ENCODE results near the gene CNTNAP5.

The CNTNAP5 gene

GRCh38 chr2:124025171-124025580, at the start of gene CNTNAP5:
Gene CNTNAP5 (plus strand): TSS chr2:124025287. CDS start chr2:124025651, 364 bp downstream.
- in situ Hi-C loops (cut with MboI; ENCODE audit: low sequenced_read_pairs): no loop called here

GRCh38 chr2:123976054-123976648, 48.9 kb upstream of the CNTNAP5 start:
- in situ Hi-C loops (cut with MboI; ENCODE audit: low sequenced_read_pairs): no loop called here

DNA sequence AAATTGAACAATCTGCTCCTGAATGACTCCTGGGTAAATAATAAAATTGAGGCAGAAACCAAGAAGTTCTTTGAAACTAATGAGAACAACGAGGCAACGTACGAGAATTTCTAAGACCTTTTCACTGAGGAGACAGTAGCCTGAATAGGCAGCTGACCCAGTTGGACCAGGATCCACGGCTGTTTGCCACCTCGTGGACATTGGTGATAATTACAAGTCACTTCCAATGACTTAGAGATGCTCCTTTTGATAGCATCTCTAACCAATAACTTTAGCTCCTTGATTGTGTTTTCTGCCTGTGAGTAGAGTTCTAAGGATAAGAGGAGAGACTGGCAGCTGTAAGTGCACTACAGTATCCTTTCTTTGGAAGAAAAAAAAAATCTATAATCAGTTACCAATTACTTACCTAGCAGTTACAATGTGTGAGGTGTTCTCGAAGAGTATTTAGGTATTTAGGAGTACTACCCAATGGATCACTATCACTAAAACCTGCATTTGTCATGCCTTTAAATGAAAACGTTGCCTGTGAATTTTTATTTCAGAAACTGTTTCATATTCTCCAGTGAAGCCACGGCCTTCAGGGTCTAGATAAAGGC, 31.3 kb upstream of the CNTNAP5 start:
- in situ Hi-C loops (cut with MboI; ENCODE audit: low sequenced_read_pairs): no loop called here

DNA sequence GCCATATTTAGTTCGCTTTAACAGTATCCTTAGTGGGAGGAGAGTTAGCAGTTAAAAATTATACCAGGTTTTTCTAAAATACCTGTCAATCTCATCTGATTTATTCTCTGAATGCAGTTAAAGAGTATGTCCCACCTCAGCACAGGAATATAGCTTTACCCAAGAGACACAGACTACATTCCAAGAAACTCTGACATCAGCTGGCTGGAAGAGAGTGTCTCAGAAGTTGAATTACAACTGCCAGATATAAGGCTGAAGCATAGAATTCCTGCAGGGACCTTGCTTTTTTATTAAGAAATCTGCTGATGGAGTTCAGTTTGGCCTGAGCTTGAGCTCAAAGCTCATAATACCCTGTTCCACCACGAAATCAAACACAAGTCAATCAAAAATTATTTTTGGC, 25.4 kb upstream of the CNTNAP5 start:
- in situ Hi-C loops (cut with MboI; ENCODE audit: low sequenced_read_pairs): no loop called here

DNA sequence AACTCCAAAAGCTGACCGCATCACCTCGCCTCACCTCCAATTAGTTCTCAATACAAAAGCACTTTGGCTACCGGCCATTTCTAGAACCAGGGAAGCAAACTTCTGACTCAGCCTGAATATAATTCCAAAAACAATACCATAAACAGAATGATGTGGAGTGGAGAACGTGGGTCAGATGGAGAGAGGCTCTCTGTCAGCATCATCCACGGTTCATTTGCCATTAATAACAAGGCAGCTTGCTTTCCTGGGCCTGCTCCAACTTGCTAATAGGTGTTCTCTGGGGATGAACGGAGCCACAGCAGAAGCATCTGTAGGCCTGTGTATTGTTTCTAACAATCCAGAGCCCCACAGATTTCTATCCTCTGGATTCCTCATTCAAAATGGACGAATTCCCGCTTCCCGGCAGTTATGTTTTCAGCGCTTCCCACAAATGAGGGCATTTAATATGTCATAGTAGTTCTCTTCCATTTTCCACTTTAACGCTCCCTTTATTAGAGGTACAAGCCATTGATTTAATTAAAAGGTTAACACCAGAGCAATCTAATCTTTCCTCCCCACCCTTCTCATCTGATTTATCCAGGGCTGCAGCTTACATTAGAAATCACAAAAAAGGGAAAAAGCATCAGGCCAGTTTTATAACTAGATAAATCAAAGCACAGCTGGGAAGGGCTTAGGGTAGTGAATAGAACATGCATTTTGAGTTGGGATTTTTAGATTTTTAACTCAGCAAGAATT, 23.2 kb upstream of the CNTNAP5 start:
- in situ Hi-C loops (cut with MboI; ENCODE audit: low sequenced_read_pairs): no loop called here

DNA sequence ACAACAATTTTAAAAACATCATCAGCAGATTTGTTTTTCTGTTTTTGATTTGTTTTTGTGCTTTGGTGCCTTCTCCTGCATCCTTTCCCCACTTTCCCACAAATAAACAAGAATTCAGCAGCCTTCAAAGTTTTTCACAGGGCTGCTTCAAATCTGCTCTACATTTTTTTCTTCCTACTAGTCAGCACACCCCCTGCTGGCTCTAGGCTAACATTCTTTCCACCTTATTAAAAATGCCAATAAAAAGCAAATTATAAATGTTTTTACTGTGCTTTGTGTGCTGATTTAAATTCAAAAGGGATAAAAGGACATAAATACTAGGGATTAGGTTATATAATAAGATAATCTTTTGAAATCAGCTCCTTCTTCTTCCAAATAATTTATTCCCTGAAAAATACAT, 6.2 kb upstream of the CNTNAP5 start:
- in situ Hi-C loops (cut with MboI; ENCODE audit: low sequenced_read_pairs): no loop called here

GRCh38 chr2:124024561-124025170, 421 bp upstream of the CNTNAP5 start:
- in situ Hi-C loops (cut with MboI; ENCODE audit: low sequenced_read_pairs): no loop called here

DNA sequence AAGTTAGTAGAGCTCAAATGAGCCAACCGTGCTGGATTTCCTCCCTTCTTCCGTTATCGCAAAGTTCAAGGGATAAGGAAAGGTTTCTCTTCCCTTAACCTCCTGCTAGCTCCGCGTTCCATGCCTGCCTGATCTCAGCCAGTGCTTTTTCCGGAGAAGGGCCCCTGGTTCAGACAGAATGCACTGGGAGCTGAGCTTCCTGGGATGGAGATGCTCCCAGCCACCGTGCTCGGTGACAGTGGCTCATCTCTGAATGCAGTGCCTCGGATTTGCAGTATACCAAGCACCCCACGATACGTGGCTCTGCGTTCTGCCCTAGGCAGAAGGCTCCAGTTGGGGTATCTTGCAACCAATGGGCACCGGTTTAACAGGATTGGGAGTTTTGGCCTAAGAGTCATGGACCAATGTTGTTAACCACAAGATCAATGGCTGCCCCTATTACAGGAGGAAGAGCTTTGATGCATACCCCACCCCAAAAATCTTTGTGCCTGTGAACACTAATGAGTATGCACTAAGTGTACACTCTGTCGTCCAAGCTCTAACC, 876 bp downstream of the CNTNAP5 start:
- in situ Hi-C loops (cut with MboI; ENCODE audit: low sequenced_read_pairs): no loop called here

- in situ Hi-C loops (cut with MboI; ENCODE audit: low sequenced_read_pairs): no loop called here
Measured at GRCh38 chr2:124026503-124026902, 1.4 kb downstream of the CNTNAP5 start.

GRCh38 chr2:124027182-124027581, 2.1 kb downstream of the CNTNAP5 start:
- in situ Hi-C loops (cut with MboI; ENCODE audit: low sequenced_read_pairs): no loop called here

DNA sequence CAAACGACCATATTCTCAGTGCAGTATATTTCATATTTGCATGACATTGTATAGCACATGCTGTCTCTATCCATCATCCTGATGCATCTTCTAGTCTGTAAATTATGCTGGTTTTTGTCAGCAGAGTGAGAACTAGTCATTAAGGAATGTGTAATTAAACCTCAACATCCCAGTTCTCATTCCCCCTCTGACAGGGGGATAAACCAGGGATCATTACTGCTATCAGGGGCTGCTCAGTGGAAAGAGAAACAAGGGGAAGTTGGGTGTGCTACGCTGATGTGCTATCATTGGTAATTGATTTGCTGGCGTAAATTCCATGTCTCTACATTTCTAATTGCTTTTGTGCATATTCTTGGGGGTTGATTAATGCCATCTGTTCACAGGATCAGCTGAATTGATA, 7.7 kb downstream of the CNTNAP5 start:
- in situ Hi-C loops (cut with MboI; ENCODE audit: low sequenced_read_pairs): no loop called here

DNA sequence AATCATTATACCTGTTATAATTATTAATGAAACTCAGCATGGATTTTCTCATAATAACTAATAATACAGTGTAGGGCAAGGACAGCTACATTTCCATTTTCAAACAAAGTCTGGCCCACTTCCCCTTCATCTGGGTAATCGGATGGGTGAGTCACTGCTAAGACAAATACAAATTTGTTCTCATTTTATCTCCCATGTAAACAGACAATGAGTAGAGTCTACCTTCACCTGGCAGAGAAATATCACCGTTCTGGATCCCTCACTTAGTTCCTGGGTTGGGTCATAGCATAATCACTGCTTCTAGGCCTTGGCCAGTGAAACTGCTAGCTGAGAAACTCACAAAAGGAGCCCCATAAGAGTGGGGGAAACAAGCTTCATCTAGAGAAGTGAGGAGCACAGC, 9.2 kb downstream of the CNTNAP5 start:
- in situ Hi-C loops (cut with MboI; ENCODE audit: low sequenced_read_pairs): no loop called here

DNA sequence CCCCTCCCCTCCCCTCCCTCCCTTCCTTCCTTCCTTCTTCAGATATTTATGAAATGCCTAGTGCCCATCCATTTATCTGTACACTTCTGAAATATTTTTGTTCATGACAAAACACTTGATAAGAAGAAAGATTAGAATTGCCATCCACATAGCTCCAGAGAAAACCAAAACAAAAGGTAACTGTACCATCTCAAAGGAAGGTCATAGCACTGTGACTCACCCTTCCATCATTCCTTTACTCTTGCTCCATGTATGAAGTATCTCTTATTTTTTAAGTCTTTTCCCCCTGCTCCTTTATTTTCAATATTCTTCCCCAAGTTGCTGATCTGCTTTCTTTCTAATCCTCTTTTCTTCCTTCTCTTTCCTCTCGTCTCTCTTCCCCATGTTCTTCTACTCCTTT, 9.9 kb downstream of the CNTNAP5 start:
- in situ Hi-C loops (cut with MboI; ENCODE audit: low sequenced_read_pairs): no loop called here

DNA sequence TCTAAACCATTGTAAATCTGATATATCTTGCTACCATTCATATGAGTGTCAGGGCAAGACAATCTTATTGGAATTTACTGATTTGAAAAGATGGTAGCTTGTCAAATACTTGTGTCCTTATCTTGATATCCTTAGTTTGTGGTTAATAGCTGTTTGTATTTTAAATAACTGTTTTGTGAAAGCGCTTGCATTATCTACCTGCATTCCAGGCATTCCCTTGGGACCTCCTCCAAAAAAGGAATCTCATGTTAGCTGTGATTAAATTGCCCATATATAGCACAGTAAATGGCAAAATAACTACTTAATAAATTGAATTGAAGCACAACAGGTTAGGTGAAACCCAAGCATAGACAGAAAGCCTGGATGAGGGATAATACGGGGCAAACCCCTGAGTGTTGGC, 13.9 kb downstream of the CNTNAP5 start:
- in situ Hi-C loops (cut with MboI; ENCODE audit: low sequenced_read_pairs): no loop called here

DNA sequence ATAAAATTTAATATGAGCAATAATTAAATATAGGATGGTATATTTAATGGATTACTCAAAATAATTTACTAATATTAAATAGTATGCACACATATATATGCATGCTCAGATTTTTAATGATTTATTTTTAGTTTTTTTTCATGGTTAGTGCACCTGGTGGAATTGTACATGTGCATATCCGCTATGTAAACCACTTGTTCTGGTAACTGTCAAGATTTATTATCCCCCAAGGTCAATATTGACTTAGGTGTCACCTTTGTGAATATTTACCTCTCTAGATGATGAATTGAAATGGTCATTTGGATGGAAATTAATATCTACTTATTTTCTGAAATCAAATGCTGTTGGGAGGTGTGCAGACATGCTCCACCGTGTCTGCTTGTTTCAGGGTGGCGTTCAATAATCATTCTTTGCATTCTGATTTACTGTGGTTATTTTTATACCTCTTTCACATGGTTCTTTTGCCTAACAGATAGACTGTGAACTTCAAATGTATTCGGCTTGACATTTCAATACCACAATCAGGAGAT, 14.7 kb downstream of the CNTNAP5 start:
- in situ Hi-C loops (cut with MboI; ENCODE audit: low sequenced_read_pairs): no loop called here

DNA sequence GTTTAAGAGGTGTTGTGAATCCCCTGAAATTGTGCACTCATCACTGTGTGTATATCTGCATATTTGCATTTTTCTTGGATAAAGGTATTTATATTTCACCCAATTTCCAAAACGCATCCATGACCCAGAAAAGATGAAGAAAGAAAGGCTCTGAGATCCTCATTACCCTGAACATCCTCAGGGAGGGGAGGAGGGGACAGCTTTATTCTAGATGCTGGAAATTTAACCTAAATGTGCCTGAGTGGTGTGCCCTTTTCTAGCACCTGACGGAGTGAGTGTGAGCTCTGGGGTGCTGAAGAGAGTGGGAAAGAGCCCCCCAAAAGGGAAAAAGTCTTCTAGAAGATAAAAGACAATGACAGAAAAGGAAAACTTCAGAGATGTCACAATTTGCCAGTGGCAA, 20.8 kb downstream of the CNTNAP5 start:
- in situ Hi-C loops (cut with MboI; ENCODE audit: low sequenced_read_pairs): no loop called here

DNA sequence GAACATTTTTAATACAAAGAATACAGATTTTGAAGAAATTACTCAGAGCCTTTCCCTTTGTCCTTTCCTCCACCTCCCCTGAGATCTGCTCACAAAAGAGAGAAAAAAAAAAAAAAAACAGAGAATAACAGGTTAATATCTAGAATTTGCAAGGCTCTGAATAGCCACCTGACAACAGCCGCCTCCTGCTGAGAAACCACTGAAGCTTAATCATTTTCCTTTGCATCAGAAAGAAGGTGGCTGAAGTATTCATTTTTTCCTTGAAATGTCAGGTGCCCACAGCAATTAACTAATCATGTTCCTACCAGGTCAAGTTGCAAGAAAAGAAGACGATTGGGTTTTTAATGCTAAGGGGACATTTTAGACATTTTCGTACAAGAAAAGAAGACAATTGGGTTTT, 21.2 kb downstream of the CNTNAP5 start:
- in situ Hi-C loops (cut with MboI; ENCODE audit: low sequenced_read_pairs): no loop called here

GRCh38 chr2:124048102-124048501, 23.0 kb downstream of the CNTNAP5 start:
- in situ Hi-C loops (cut with MboI; ENCODE audit: low sequenced_read_pairs): no loop called here

DNA sequence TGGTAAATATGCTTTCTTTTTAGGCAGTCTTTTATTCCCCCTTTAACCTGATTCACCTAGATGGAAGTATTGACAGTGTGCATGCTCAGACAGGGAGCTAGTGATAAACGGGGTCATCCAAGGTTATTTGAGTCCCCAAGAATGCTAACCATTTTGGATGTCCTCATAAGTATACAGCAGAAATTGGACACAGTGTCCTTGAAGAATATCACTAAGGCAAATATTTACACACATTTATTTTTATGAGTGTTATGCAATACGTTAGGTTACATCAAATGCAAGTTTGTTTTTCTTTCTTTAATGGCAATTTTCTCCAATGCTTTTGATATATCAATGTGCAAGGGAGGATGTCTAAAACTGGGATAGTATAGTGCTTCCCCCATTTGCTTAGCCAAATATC, 23.6 kb downstream of the CNTNAP5 start:
- in situ Hi-C loops (cut with MboI; ENCODE audit: low sequenced_read_pairs): no loop called here

DNA sequence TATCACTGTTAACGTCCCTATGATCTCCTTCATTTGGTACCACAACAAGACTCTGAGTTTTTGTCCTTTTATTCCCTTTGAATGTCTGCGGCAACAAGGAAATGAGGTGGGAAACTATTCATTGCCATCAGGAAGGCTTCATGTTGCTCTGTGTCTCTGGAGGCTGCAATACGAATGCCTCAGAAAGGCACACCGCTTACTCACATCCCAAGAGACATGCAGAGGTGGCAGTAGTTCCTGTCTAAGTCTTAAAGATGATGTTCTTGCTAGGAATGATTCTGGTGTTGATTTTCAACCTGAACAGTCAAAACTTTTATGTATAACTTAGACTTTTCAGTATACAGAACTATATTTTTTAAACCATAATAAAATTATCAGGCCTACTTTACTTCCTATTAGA, 24.0 kb downstream of the CNTNAP5 start:
- in situ Hi-C loops (cut with MboI; ENCODE audit: low sequenced_read_pairs): no loop called here

DNA sequence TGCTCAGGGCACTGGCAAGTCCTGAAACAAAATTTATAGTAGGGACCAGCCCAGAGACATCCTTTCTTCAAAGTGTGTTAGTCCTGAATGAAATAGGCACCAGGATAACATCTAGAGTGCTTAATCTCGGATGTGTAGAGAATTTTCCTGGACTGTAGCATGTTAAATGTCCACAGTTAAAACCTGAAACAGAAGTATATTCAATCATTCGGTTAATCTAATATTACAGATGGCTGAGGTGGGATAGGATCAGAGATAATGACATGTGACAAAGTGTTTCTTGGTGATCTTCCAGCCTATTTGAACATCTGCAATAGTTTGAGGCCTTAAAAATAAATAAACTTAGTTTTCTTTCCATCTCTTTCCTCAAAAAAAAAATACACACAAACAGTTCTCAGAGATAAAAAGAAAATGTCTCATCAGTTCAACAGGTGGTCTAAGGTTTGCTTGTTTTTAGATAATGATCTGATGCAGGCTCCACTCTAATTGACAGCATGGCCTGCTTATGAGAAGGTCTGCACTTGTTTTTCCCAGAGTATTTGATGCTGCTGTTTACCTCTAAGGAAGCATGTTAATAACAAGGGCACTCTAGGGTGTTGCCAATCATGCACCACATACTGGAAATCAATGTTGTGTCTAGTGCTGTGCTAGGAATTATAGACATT, 25.9 kb downstream of the CNTNAP5 start:
- in situ Hi-C loops (cut with MboI; ENCODE audit: low sequenced_read_pairs): no loop called here

Measured in HL-60/S4 treated with retinoic acid at 250 ng/mL for 4 days and 3 days (cell line).